Measurements from ENCODE around the gene RHBDD1.
A peak's percentile ranks its signal among the peaks of the same experiment; 100 is the strongest.

The RHBDD1 gene

GRCh38 chr2:226791487-226792081 lies 44.3 kb upstream of the RHBDD1 start:
- peak; percentile 99 for DNase-seq (ENCODE audit: extremely low spot score)
- ChIA-PET CTCF (interaction anchor here (1.2 to 7.3 kb wide), 2 partner anchors 10 to 576 kb away, joined by 4 to 59 read pairs; partner anchors contain the start of gene IRS1), POLR2A (no interaction called here)
- TF ChIP-seq, protein P1, sequence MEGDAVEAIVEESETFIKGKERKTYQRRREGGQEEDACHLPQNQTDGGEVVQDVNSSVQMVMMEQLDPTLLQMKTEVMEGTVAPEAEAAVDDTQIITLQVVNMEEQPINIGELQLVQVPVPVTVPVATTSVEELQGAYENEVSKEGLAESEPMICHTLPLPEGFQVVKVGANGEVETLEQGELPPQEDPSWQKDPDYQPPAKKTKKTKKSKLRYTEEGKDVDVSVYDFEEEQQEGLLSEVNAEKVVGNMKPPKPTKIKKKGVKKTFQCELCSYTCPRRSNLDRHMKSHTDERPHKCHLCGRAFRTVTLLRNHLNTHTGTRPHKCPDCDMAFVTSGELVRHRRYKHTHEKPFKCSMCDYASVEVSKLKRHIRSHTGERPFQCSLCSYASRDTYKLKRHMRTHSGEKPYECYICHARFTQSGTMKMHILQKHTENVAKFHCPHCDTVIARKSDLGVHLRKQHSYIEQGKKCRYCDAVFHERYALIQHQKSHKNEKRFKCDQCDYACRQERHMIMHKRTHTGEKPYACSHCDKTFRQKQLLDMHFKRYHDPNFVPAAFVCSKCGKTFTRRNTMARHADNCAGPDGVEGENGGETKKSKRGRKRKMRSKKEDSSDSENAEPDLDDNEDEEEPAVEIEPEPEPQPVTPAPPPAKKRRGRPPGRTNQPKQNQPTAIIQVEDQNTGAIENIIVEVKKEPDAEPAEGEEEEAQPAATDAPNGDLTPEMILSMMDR (IDR thresholded peaks at IDR 0.05; ENCODE audit: control extremely low read depth, extremely low read depth, low read depth, missing control alignments) = no peak

GRCh38 chr2:226792155-226792881 lies 43.5 kb upstream of the RHBDD1 start:
- ChIA-PET POLR2A (no interaction called here), CTCF (interaction anchor here (1.2 to 7.3 kb wide), 2 partner anchors 9 to 577 kb away, joined by 4 to 59 read pairs; partner anchors contain the start of gene IRS1)
- DNase-seq (ENCODE audit: extremely low spot score) = no peak
- TF ChIP-seq, protein P1 (IDR thresholded peaks at IDR 0.05; ENCODE audit: control extremely low read depth, extremely low read depth, low read depth, missing control alignments) = no peak

- ChIA-PET CTCF (interaction anchor here (7.3 kb wide), 1 partner anchor 8 kb away, joined by 59 read pairs; the partner anchor contains the start of gene IRS1), POLR2A (no interaction called here)
- no peak for DNase-seq (ENCODE audit: extremely low spot score)
Observed at GRCh38 chr2:226793646-226794045, 42.2 kb upstream of the RHBDD1 start.

GRCh38 chr2:226794196-226794661 lies 41.6 kb upstream of the RHBDD1 start:
- CTCF ChIA-PET = interaction anchor here (0.9 kb wide), 1 partner anchor 8 kb away, joined by 3 read pairs; no protein-coding TSS in a partner anchor
- DNase-seq (ENCODE audit: extremely low spot score) = no peak
- TF ChIP-seq, protein P1 (IDR thresholded peaks at IDR 0.05; ENCODE audit: control extremely low read depth, extremely low read depth, low read depth, missing control alignments) = no peak
- POLR2A ChIA-PET = no interaction called here

More at GRCh38 chr2:226793646-226794045, 42.2 kb upstream of the RHBDD1 start:
- TF ChIP-seq, protein P1 (IDR thresholded peaks at IDR 0.05; ENCODE audit: control extremely low read depth, extremely low read depth, low read depth, missing control alignments) = no peak

- TF ChIP-seq, protein P1 (IDR thresholded peaks at IDR 0.05; ENCODE audit: control extremely low read depth, extremely low read depth, low read depth, missing control alignments) = no peak
- CTCF ChIA-PET = interaction anchor here (0.9 kb wide), 1 partner anchor 8 kb away, joined by 3 read pairs; no protein-coding TSS in a partner anchor
- POLR2A ChIA-PET = no interaction called here
- no peak for DNase-seq (ENCODE audit: extremely low spot score)
Observed at GRCh38 chr2:226794751-226795171, 41.1 kb upstream of the RHBDD1 start.

DNA sequence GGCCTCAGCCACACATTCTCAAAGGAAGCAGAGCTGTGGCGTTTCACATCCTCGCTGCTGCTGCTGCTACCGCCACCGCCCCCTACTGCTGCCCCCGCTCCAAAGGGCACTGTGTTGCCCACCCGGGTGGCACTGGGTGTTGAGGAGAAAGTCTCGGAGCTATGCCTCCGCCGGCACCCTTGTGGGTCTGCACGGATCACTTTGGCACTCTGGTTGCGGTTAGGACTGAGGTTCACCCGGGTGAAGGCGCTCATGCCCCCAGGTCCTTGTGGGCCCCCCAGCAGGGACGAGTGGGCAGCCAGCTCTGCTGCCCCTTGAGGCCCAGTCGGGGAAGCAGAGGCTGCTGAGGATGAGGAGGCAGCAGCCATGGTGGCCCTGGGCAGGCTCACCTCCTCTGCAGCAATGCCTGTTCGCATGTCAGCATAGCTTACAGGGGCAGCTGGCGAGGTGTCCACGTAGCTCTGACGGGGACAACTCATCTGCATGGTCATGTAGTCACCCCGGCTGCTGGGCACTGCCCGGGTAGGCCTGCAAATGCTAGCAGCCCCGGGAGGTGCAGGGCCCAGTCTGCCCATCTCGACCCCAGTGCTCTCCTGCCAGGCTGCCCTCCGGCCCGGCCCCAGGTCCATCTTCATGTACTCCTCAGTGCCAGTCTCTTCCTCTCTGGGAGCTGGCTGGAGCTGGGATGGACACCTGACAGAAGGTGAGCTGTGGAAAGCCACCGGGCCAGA lies 40.4 kb upstream of the RHBDD1 start:
- CTCF ChIA-PET = interaction anchor here (1.0 kb wide), 1 partner anchor 142 kb away, joined by 3 read pairs; no protein-coding TSS in a partner anchor
- POLR2A ChIA-PET = no interaction called here
- TF ChIP-seq, protein P1 (IDR thresholded peaks at IDR 0.05; ENCODE audit: control extremely low read depth, extremely low read depth, low read depth, missing control alignments) = no peak
- no peak for DNase-seq (ENCODE audit: extremely low spot score)

Data from GM10248 (cell line).